ENCODE measurements around the gene SHMT2. TPM values are rescaled to one million over a fixed set of nuclear protein-coding genes. Genes with fewer than 3 reads are reported as not detected.

The SHMT2 gene
- total and polyA plus RNA-seq, 9 of the 15 experiments (the other 6 are each of a cell fraction or from before 2014, with no cell fraction given) = 46.1 to 319 (median 115) TPM

GRCh38 chr12:57229634-57230380, at the start of gene SHMT2 (continued):
- TF ChIP-seq ZC3H8 (IDR thresholded peaks at IDR 0.05) (no peak), GABPA (tag; conservative IDR thresholded peaks at IDR 0.05; ENCODE audit: low read depth) (peak; percentile 65), FOXK2 (conservative IDR thresholded peaks at IDR 0.05 in 1 of 2, IDR thresholded peaks at IDR 0.05 in 1 of 2; ENCODE audit: low read depth in 2 of 2) (no peak; a peak in 1 of 4 replicates), ZNF79 (CRISPR knock-in tag; IDR thresholded peaks at IDR 0.05; ENCODE audit: low read depth) (no peak), RREB1 (CRISPR knock-in tag; IDR thresholded peaks at IDR 0.05) (peak; percentile 71; the same call in 1 of the 2 replicates), SRSF9 (IDR thresholded peaks at IDR 0.05; ENCODE audit: borderline replicate concordance, low read depth, low read length) (no peak), ZNF584 (CRISPR knock-in tag; IDR thresholded peaks at IDR 0.05; ENCODE audit: low read depth) (no peak), CEBPZ (IDR thresholded peaks at IDR 0.05; ENCODE audit: borderline replicate concordance, low read depth, low read length) (no peak), E2F5 (CRISPR knock-in tag; IDR thresholded peaks at IDR 0.05) (no peak), E2F6 (IDR thresholded peaks at IDR 0.05; ENCODE audit: borderline replicate concordance in 1 of 2, extremely low read depth in 1 of 2, insufficient read depth in 1 of 2, insufficient read length in 1 of 2, low read depth in 1 of 2, low read length in 1 of 2, poor library complexity in 1 of 2, severe bottlenecking in 1 of 2) (peak; percentile 38 to 58), EWSR1 (IDR thresholded peaks at IDR 0.05; ENCODE audit: borderline replicate concordance, low read depth, partially characterized antibody) (no peak), XRCC4 (IDR thresholded peaks at IDR 0.05; ENCODE audit: extremely low read depth, insufficient read depth, insufficient read length) (no peak), POU5F1 (IDR thresholded peaks at IDR 0.05; ENCODE audit: borderline replicate concordance, low read depth, low read length, partially characterized antibody) (peak; percentile 36), MECOM (CRISPR knock-in tag; IDR thresholded peaks at IDR 0.05) (no peak), MEIS2 (IDR thresholded peaks at IDR 0.05; ENCODE audit: partially characterized antibody) (peak; percentile 89)

All from K562 (cell line).